Measurements from ENCODE around the gene SYT9. TPM values are rescaled to one million over a fixed set of nuclear protein-coding genes. Genes with fewer than 3 reads are reported as not detected.

Gene SYT9
- total RNA-seq, 4 donors from 2014 or later: 0.13 to 0.47 (median 0.15) TPM; not detected in 1

- Histone ChIP-seq H3K36me3 (no peaks in the 10 kb centered on the region), H3K27me3 (no peaks in the 10 kb centered on the region), H3K4me1 (no peaks in the 10 kb centered on the region), H3K27ac (no peak overlapping the region), H3K9me3 (no peaks in the 10 kb centered on the region), H3K4me3 (no peak overlapping the region)
- WGBS, 2 donors (ENCODE audit: low coverage in 1 of 2): 47 to 57% methylated on average over 3 of the region's 3 CpGs
- no peak for ATAC-seq
- no peak for TF ChIP-seq EP300 (IDR thresholded peaks at IDR 0.05)
- TF ChIP-seq CTCF (IDR thresholded peaks at IDR 0.05): peak in 3 of 4 experiments; percentile 4 to 46 (median 11)
- no peak for TF ChIP-seq POLR2A (IDR thresholded peaks at IDR 0.05)
- no peak for TF ChIP-seq POLR2AphosphoS5 (IDR thresholded peaks at IDR 0.05)
These were observed 26.7 kb downstream of the SYT9 start for GRCh38 chr11:7278314-7278917.

GRCh38 chr11:7279676-7280075 is 28.0 kb downstream of the SYT9 start:
- no peak for TF ChIP-seq POLR2AphosphoS5 (IDR thresholded peaks at IDR 0.05)
- TF ChIP-seq POLR2A (IDR thresholded peaks at IDR 0.05): no peak
- TF ChIP-seq EP300 (IDR thresholded peaks at IDR 0.05): no peak
- TF ChIP-seq CTCF (IDR thresholded peaks at IDR 0.05): no peak

GRCh38 chr11:7281079-7281478 is 29.4 kb downstream of the SYT9 start:
- no peak overlapping the region for H3K4me3 ChIP-seq
- ATAC-seq: no peak
- 62 to 80% methylated on average over 1 of the region's 1 CpG for WGBS, 2 donors (ENCODE audit: low coverage in 1 of 2)
- no peak overlapping the region for H3K27ac ChIP-seq
- H3K9me3 ChIP-seq: peaks cover 0 to 4% (median 0%) of the 10 kb centered on the region in 3 donors
- no peaks in the 10 kb centered on the region for H3K36me3 ChIP-seq
- no peaks in the 10 kb centered on the region for H3K27me3 ChIP-seq
- TF ChIP-seq CTCF (IDR thresholded peaks at IDR 0.05) (no peak), EP300 (IDR thresholded peaks at IDR 0.05) (no peak), POLR2AphosphoS5 (IDR thresholded peaks at IDR 0.05) (no peak), POLR2A (IDR thresholded peaks at IDR 0.05) (no peak)
- no peaks in the 10 kb centered on the region for H3K4me1 ChIP-seq

More at GRCh38 chr11:7279676-7280075, 28.0 kb downstream of the SYT9 start:
- no peak overlapping the region for H3K27ac ChIP-seq
- no peaks in the 10 kb centered on the region for H3K9me3 ChIP-seq
- 35 to 63% methylated on average over 1 of the region's 1 CpG for WGBS, 2 donors (ENCODE audit: low coverage in 1 of 2)
- ATAC-seq: no peak
- no peak overlapping the region for H3K4me3 ChIP-seq
- H3K4me1 ChIP-seq: no peaks in the 10 kb centered on the region
- no peaks in the 10 kb centered on the region for H3K27me3 ChIP-seq
- H3K36me3 ChIP-seq: no peaks in the 10 kb centered on the region

- peaks cover 0 to 7% (median 0%) of the 10 kb centered on the region in 3 donors for H3K9me3 ChIP-seq
- no peaks in the 10 kb centered on the region for H3K27me3 ChIP-seq
- ATAC-seq: no peak
- no peaks in the 10 kb centered on the region for H3K4me1 ChIP-seq
- H3K36me3 ChIP-seq: no peaks in the 10 kb centered on the region
- no peak overlapping the region for H3K27ac ChIP-seq
- WGBS, 2 donors (ENCODE audit: low coverage in 1 of 2): 61 to 78% methylated on average over 1 of the region's 1 CpG
- H3K4me3 ChIP-seq: no peak overlapping the region
- TF ChIP-seq EP300 (IDR thresholded peaks at IDR 0.05) (no peak), POLR2A (IDR thresholded peaks at IDR 0.05) (no peak), CTCF (IDR thresholded peaks at IDR 0.05) (no peak), POLR2AphosphoS5 (IDR thresholded peaks at IDR 0.05) (no peak)
These were observed 30.1 kb downstream of the SYT9 start for GRCh38 chr11:7281809-7282208.

GRCh38 chr11:7286178-7286577 is 34.5 kb downstream of the SYT9 start:
- Histone ChIP-seq H3K27ac (no peak overlapping the region), H3K9me3 (peaks cover 0 to 7% (median 0%) of the 10 kb centered on the region in 3 donors), H3K4me1 (no peaks in the 10 kb centered on the region), H3K36me3 (no peaks in the 10 kb centered on the region), H3K4me3 (no peak overlapping the region), H3K27me3 (no peaks in the 10 kb centered on the region)
- TF ChIP-seq EP300 (IDR thresholded peaks at IDR 0.05): no peak
- TF ChIP-seq POLR2A (IDR thresholded peaks at IDR 0.05): no peak
- TF ChIP-seq CTCF (IDR thresholded peaks at IDR 0.05): no peak
- no peak for TF ChIP-seq POLR2AphosphoS5 (IDR thresholded peaks at IDR 0.05)
- no peak for ATAC-seq
- 86 to 100% methylated on average over 1 of the region's 1 CpG for WGBS, 2 donors (ENCODE audit: low coverage in 1 of 2)
